Stimulated activated naive CD4-positive, alpha-beta T cell (primary cell): ENCODE measurements around the gene PARP12.

Source experiments
- DNase-seq, 6 experiments: peaks; one replicate each; lab custom pipeline; 2025; lab: John Stamatoyannopoulos, UW

PARP12 gene

GRCh38 chr7:140059273-140060242 lies 3.2 kb downstream of the PARP12 start:
- peak in 4 of 6 experiments; percentile 5 to 30 (median 17) for DNase-seq

- no peak for DNase-seq
Measured at GRCh38 chr7:140058517-140058916, 4.2 kb downstream of the PARP12 start.

- no peak for DNase-seq
Measured at GRCh38 chr7:140057143-140057535, 5.6 kb downstream of the PARP12 start.

- no peak for DNase-seq
Measured at GRCh38 chr7:140056431-140057142, 6.2 kb downstream of the PARP12 start.

- DNase-seq = no peak
Measured at GRCh38 chr7:140055833-140056232, 6.9 kb downstream of the PARP12 start.

- DNase-seq = no peak
Measured at GRCh38 chr7:140054751-140055150, 8.0 kb downstream of the PARP12 start.

- DNase-seq = no peak
Measured at GRCh38 chr7:140053812-140054539, 8.8 kb downstream of the PARP12 start.

- no peak for DNase-seq
Measured at GRCh38 chr7:140051820-140052219, 10.9 kb downstream of the PARP12 start.

- DNase-seq = no peak
Measured at GRCh38 chr7:140050100-140050499, 12.7 kb downstream of the PARP12 start.

GRCh38 chr7:140049339-140050024 lies 13.3 kb downstream of the PARP12 start:
- DNase-seq = no peak

GRCh38 chr7:140048989-140049338 lies 13.8 kb downstream of the PARP12 start:
- no peak for DNase-seq

- no peak for DNase-seq
Measured at GRCh38 chr7:140048138-140048537, 14.6 kb downstream of the PARP12 start.

GRCh38 chr7:140047197-140047596 lies 15.6 kb downstream of the PARP12 start:
- DNase-seq = no peak

GRCh38 chr7:140045697-140046096 lies 17.1 kb downstream of the PARP12 start:
- no peak for DNase-seq

GRCh38 chr7:140044251-140044650 lies 18.5 kb downstream of the PARP12 start:
- no peak for DNase-seq

- DNase-seq = no peak
Measured at GRCh38 chr7:140042386-140042670, 20.4 kb downstream of the PARP12 start.

- no peak for DNase-seq
Measured at GRCh38 chr7:140041659-140042385, 20.9 kb downstream of the PARP12 start.

- DNase-seq = no peak
Measured at GRCh38 chr7:140039896-140040295, 22.9 kb downstream of the PARP12 start.

GRCh38 chr7:140039066-140039465 lies 23.7 kb downstream of the PARP12 start:
- no peak for DNase-seq

- peak in 1 of 6 experiments; percentile 5 for DNase-seq
Measured at GRCh38 chr7:140036224-140036962, 26.4 kb downstream of the PARP12 start.
